NCI-H446 (cell line): ENCODE measurements around the gene DDX25.

Experiments
- DNase-seq, 2 experiments: peaks; one replicate each; lab custom pipeline; 2025; lab: John Stamatoyannopoulos, UW

The DDX25 gene

DNA sequence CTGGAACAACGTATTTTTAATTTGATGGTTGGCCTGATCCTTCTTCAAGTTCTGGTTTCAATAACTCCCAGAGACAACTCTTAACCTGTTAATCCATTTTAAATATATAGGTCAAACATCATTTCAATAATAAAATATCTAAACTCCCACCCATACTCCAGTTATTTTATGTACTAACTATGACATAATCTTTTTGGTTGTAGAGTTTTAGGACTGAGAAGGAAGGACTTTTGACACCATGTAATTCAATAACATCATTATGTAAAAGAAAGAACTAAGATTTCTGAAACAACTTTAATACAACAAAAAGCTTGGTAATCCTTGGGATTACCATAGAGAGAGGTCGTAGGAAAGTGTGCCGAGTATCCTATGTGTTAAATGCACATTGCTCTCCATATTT, 73.0 kb downstream of the DDX25 start:
- no peak for DNase-seq

DNA sequence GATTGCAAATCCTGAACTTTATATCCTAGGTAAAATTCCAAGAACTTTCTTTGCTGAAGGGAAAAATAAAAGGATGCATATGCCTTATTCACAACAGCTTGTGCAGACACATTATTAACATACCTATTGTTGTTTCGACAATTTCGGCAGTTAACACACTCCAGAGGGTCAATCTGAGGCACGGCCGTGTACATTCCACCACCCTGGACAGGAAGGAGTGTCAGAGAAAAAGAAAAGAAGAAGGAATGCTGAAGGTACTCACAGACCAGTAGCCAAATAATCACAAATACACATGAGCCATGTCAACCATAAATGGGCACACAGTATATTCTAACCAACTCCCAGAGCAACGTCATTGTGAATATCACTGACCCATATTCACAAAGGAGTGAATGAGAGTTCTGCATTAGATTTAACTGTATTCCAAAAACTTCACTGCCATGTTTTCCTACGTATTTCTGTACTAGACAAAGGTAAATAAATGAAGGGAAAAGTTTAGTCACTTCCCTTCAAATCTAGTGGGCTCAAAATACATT, 73.9 kb downstream of the DDX25 start:
- no peak for DNase-seq
